COR-L47 (cell line): ENCODE results near the gene KMT2B.

Experiments used
- DNase-seq: peaks from one replicate; lab custom pipeline; 2025; lab: John Stamatoyannopoulos, UW

KMT2B gene

DNA sequence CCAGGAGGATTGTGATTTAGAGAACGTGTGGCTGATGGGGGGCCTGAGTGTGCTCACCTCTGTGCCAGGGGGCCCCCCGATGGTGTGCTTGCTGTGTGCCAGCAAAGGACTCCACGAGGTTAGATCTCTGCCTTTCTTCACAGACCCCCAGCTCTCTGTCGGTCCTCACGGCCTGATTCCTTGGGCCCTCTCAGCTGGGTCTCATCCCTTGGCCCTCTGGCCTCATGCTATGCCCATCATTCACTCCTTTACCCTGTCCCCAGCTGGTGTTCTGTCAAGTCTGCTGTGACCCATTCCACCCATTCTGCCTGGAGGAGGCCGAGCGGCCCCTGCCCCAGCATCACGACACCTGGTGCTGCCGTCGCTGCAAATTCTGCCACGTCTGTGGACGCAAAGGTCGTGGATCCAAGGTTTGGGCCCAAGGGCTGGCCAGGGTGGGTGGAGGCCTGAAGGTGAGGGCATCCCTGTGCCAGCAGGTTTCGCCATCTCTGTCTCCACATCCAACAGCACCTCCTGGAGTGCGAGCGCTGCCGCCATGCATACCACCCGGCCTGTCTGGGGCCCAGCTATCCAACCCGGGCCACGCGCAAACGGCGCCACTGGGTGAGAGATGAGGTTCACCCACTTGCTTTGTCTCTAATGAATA is 7.5 kb downstream of the KMT2B start:
- no peak for DNase-seq

DNA sequence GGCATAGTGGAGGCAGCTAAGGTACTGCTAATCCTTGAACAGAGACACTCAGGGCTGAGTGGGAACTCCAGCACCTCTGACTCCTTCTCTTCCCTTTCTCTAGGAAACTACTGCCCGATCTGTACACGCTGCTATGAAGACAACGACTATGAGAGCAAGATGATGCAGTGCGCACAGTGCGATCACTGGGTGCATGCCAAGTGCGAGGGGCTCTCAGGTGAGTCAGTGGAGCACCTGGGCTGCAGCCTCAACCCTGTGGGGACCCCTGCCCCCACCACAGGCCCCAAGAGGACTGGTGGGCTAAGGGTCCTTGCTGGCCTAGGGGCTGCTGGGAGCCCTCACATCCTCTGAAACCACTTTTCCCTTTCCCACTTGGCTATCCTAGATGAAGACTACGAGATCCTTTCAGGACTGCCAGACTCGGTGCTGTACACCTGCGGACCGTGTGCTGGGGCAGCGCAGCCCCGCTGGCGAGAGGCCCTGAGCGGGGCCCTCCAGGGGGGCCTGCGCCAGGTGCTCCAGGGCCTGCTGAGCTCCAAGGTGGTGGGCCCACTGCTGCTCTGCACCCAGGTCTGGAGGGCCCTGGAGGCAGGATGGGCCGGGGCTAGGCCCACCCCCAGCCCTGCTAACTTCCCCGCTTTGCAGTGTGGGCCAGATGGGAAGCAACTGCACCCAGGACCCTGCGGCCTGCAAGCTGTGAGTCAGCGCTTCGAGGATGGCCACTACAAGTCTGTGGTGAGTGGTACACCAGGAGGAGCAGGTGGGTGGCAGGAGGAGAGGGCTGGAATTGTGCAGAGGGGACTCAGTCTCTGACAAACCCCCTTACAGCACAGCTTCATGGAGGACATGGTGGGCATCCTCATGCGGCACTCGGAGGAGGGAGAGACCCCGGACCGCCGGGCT is 9.5 kb downstream of the KMT2B start:
- DNase-seq, result no peak

DNA sequence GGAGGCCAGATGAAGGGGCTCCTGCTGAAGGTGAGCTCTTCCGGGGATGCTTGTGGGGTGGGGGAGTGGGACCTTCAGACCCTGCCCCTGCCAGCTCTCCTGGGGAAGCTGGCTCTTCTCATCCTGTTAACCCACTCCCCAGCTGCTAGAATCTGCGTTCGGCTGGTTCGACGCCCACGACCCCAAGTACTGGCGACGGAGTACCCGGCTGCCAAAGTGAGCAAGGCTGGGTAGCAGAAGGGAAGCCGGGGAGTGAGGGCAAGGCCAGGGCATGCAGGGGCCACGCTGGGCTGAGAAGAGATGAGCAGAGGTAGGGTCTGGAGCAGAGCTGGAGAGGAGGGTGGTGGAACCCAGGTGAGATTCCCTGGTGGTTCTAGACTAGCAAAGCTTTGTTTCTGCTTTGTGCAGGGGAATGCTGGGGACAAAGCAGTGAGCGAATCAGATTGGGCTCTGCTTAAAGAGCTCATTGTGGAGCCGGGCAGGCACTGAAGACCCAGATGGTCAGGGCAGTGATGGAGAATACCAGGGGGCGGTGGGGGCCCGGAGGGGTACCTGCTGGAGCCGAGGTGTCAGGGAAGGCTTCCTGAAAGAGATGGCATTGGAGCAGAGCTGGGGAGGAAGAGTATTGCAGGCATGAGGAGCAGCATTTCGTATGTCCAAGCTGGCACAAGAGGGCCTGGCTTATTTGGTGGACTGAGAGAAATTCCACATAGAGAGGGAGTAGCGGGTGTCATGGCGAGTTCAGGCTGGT is 10.3 kb downstream of the KMT2B start:
- no peak for DNase-seq

DNA sequence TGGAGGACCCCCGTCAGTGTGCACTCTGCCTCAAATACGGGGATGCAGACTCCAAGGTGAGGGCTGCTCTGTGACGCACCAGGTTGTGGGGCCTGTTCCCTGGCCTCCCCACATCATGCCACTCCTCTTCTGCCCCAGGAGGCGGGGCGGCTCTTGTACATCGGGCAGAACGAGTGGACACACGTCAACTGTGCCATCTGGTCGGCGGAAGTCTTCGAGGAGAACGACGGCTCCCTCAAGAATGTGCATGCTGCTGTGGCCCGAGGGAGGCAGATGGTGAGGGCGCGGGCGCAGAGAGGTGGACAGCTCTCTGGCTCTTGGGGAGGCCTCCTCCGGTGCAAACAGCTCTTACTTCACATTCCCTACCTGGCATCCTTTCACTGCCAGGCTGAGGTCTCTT is 11.2 kb downstream of the KMT2B start:
- no peak for DNase-seq

DNA sequence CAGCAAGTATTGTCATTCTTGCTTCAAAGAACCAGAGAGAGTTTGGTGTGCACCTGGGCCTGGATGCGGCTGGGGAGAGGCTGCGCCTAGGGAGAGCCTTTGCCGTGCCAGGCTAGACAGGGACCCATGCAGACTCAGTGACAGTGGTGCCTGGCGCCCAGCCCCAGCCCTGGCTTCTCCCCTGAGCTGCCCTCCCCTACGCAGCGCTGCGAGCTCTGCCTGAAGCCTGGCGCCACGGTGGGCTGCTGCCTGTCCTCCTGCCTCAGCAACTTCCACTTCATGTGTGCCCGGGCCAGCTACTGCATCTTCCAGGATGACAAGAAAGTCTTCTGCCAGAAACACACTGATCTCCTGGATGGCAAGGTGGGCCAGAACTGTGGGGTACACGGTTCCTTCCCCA is 12.0 kb downstream of the KMT2B start:
- DNase-seq, result no peak

DNA sequence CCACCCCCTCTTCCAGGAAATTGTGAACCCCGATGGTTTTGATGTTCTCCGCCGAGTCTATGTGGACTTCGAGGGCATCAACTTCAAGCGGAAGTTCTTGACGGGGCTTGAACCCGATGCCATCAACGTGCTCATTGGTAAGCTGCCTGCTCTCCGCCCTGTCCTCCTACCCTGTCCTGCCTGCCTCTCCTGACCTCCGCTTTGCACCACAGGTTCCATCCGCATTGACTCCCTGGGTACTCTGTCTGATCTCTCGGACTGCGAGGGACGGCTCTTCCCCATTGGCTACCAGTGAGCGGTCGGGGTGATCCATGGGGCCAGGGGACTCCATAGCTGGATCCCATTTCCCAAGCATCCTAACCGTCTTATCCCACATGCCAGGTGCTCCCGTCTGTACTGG is 12.5 kb downstream of the KMT2B start:
- no peak for DNase-seq

DNA sequence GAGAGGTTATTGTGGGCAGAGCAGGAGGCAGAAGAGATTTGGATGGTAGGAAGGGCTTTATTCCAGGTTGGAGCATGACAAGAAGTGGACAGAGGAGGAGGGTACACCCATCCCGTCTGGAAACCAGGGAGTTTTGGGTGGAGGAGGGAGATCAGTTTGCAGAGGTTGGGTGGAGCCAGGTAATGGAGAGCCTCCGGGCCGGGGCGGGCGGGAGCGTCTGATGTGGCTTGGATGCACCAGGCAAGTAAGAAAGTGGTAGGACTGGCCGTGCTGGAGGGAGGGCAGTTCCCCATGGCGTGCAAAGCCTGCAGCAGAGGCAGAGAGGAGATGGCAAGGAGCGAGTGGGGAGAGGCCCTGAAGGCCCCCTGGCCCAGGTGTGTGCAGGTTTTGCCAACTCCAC is 13.6 kb downstream of the KMT2B start:
- DNase-seq, result no peak

DNA sequence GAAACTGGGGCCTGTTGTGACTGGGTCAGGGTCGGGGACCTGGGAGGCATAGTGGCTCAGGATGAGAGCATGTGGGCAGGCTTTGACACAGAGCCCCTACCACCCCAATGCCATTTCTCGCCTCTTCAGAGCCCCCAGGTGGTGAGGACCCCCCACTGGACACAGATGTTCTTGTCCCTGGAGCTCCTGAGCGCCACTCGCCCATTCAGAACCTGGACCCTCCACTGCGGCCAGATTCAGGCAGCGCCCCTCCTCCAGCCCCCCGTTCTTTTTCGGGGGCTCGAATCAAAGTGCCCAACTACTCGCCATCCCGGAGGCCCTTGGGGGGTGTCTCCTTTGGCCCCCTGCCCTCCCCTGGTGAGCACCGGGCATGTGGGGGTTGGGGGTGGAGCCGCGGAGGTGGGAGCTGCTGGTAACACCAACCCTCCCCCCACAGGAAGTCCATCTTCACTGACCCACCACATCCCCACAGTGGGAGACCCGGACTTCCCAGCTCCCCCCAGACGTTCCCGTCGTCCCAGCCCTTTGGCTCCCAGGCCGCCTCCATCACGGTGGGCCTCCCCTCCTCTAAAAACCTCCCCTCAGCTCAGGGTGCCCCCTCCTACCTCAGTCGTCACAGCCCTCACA is 14.1 kb downstream of the KMT2B start:
- no peak for DNase-seq

DNA sequence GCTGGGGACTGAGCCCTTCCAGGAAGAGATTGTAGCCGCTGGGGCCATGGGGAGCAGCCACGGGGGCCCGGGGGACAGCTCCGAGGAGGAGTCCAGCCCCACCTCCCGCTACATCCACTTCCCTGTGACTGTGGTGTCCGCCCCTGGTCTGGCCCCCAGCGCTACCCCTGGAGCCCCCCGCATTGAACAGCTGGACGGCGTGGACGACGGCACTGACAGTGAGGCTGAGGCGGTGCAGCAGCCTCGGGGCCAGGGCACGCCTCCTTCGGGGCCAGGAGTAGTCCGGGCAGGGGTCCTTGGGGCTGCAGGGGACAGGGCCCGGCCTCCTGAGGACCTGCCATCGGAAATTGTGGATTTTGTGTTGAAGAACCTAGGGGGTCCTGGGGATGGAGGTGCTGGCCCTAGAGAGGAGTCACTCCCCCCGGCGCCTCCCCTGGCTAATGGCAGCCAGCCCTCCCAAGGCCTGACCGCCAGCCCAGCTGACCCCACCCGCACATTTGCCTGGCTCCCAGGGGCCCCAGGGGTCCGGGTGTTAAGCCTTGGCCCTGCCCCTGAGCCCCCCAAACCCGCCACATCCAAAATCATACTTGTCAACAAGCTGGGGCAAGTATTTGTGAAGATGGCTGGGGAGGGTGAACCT is 14.9 kb downstream of the KMT2B start:
- DNase-seq, result no peak

DNA sequence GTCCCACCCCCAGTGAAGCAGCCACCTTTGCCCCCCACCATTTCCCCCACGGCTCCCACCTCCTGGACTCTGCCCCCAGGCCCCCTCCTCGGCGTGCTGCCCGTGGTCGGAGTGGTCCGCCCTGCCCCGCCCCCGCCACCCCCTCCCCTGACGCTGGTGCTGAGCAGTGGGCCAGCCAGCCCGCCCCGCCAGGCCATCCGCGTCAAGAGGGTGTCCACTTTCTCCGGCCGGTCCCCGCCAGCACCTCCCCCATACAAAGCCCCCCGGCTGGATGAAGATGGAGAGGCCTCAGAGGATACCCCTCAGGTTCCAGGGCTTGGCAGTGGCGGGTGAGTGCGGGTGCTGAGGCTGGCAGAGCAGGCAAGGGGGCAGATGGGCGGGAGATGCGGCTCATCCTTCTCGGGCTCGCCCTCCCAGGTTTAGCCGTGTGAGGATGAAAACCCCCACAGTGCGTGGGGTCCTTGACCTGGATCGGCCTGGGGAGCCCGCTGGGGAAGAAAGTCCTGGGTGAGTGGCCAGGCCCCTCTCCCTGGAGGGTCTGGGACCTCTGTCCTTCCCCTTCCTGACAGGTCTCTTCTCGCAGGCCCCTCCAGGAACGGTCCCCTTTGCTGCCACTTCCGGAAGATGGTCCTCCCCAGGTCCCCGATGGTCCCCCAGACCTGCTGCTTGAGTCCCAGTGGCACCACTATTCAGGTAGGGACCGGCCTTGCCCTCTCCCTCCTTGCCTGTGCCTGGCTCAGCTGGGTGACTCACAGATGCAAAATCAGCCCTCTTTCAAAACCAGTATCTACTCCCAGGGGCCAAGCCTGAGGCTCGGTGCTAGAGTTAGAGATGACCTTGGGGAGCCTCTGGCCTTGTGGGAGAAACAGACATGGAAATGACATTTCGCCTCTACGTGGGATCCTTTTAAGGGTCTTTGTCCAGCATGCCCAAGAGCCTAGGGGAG is 15.7 kb downstream of the KMT2B start:
- no peak for DNase-seq

DNA sequence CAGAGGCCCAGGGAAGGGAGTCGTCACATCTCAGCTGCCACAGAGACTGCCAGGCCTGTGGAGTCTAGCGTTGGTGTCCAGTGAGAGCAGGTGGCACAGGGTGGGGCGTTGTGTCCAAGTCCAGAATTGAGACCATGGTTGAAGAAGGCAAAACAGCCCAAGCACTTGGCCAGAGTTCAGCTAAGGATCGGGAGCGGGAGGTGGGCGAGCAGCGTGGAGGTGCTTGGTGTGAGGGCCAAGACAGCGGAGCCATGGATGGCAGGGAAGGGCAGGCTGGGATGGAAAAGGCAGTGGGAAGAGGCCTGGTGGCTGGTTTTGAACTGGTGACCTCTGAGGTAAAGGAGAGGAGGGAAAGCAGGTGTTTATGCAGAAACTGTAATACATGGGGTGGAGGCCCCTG is 16.5 kb downstream of the KMT2B start:
- DNase-seq, result no peak

DNA sequence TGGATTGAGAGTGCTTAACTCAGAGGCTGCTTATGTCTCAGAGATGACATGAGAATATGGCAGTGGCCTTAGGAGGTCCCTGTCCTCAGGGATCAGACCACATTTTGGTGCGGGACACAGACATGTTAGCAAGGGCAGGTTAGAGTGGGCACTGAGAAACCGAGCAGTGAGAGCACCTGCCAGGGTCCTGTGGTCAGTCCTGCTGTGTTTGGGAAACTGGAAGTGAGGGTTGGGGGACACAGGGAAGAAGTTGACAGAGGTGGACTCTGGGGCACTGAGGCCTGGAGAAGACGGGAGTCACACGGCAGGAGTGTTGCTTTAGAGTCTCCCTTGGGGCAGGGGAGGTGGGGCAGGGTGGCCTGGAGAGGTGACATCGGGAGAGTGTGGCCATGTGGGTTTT is 17.1 kb downstream of the KMT2B start:
- DNase-seq, result no peak

DNA sequence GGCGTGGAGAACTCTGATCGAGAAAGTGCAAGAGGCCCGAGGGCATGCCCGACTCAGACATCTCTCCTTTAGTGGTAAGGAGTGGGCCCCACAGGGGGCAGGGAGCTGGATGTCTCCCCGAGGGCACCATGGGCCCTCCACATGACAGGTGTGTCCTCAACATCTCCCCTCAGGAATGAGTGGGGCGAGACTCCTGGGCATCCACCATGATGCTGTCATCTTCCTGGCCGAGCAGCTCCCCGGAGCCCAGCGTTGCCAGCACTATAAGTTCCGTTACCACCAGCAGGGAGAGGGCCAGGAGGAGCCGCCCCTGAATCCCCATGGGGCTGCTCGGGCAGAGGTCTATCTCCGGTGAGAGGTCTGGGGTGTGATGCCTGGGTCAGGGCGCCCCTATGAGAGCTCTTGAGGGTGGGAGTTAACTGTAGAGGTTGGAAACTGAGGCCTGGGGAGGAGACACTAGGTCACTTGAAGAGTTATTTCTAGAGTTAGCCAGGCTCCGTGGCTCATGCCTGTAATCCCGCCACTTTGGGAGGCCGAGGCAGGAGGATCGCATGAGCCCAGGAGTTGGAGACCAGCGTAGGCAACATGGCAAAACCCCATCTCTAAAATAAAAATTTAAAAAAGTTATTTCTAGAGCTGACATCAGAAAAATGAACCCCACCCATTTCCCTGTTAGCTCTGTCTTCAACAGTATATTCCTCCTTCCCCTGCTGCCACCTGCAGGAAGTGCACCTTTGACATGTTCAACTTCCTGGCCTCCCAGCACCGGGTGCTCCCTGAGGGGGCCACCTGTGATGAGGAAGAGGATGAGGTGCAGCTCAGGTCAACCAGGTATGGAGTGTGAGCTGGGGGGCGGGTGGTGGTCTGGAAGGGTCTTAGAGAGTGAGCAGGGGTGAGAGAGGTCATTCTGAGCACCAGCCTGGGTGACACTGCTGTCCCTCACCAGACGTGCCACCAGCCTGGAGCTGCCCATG is 19.4 kb downstream of the KMT2B start:
- no peak for DNase-seq

DNA sequence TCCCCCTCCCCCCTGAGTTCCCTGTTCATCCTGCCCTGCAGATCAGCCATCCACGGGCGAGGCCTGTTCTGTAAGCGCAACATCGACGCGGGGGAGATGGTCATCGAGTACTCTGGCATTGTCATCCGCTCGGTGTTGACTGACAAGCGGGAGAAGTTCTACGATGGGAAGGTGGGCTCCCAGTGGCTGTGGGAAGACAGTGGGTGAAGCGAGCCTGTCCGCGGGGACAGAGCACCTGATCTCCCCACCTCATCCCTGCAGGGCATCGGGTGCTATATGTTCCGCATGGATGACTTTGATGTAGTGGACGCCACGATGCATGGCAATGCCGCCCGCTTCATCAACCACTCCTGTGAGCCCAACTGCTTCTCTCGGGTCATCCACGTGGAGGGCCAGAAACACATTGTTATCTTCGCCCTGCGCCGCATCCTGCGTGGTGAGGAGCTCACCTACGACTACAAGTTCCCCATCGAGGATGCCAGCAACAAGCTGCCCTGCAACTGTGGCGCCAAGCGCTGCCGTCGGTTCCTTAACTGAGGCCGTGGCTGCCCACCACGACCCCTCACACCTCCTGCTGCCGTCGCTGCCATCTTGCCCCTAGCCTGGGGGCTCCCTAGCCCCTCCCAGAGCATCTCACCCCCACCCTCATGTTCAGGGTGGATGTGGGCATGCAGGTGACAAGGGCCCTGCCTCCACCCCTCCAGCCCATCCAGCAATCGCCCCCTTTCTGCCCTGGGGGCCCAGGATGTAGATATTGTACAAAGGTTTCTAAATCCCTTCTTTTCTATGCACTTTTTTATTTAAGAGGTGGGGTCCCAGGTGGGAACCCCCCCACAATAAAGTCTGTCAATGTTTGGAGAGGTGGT is 20.5 kb downstream of the KMT2B start:
- no peak for DNase-seq

DNA sequence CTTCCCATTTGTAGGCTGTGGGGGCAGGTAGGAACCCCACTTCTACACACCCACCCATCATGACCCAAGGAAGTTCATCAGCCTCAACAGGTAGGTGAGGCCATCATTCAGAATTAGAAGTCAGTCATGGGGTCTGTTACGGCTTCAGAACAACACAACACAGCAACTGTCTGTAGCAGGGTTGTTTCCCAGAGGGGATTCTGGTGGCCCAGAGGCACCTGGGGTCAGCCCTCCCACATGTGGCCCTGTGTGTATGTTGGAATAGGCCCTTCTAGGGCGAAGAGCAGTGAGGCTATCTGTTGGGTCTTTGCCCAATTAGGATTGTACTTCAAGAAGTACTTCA is 21.1 kb downstream of the KMT2B start:
- no peak for DNase-seq

DNA sequence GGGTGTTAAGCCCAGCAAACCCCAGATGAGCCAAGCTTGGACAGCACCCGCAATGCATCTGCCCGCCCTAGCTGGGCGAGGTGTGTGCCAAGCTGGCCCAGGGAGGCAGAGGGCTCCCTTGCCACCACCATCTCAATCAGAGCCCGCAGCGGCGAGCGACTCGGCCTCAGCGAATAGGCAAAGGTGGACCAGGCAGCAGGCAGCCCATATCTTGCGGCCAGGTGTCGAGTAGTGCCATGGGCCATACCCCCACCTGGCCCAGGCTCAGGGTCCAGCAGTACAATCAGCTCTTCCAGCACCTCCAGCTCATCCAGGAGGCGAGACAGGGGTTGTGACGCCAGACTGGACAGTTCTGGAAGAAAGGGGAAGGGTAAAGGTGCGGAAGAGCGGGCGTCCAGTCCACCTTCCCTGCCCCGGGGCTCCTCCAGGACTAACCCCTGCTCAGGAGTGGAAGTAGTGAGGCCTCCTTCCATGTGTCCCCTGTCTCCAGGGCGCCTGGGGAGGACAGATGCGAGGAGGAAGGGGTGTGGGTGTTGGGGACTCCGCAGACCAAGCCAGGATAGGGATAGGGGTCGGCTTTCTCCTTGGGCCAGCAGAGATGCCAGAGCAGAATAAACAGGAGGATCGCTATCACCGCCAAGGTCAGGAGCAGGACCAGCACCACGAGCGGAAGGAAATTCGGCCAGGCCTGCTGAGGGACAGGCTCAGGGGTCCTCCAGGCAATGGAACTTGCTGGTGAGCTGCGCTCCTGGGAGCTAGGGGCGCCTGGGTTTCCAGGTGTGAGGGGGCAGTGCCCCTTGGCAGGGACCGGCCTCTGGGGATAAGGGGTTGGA is 21.7 kb downstream of the KMT2B start:
- no peak for DNase-seq

DNA sequence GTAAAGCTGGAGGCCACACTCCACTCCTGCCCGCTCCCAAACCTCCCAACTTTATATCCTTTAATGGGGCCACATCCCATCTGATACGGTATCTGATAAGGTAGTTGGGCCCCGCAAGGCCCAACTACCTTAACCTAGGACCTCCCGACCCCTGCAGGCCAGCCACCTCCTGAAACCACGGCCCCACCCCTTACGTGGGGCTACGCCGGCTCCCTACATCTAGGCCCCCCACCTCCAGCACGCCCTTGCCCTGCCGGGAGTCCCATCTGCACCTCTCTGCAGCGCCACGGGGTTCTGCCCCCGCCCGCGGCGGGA is 22.3 kb downstream of the KMT2B start:
- no peak for DNase-seq
